COLO829 (cell line): ENCODE results near the gene HACD2.
A peak's percentile ranks its signal among the peaks of the same experiment; 100 is the strongest.
"Not testable (repeated sequence)": the region's sequence is repeated elsewhere in the genome, so short reads cannot be mapped to it uniquely, and the experiment has no call there.

Source experiments
- DNase-seq: peaks from one replicate; pipeline ENCODE4 v3.0.0; 2012; ENCODE audit warnings: low spot score

HACD2 gene

GRCh38 chr3:123584988-123585937, at the start of gene HACD2:
TSS of gene HACD2 (minus strand) at chr3:123585053. CDS start at chr3:123585027, 26 bp downstream.
- DNase-seq, result peak; percentile 98

DNA sequence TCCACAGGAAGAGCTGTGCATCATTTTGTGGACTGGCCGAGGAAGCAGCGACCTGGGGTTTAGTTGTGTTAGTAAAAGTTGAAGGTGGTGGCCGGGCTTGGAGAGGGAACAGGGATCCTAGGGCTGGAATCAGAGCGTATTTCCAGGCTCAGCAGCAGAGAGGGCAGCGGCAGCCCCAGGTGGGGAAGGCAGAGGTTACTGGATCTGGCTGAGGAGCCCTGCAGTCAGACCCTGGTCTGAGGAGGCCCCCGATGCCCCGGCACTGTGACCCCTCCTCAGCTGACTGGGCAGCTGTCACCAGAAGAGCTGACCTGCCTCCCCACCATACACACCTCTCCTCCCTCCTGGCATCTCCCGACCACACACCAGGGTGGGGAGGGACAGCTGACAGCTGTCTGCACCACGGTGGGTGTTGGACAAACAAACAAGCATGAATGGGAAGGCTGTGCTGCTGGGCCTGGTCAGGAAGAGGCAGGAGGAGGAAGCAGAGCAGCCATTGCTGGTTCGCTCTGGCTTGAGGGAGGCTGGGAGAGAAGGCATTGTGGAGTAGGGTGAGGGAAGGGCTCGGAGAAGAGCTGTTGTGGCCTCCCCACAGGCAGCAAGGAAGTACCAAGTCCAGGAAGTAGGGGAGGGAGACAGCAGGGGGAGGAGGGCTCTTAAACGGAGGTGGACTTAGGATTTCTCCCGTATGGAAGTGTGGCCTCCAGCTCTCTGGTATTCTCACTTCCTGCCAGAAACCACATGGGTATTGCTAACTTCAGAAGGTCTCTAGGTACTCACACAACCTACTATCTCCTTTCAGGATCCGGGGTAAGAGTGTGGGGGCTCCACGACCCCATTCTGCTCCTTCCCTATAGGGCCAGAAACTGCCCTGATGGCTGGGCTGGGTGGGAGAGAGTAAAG, 49.5 kb upstream of the HACD2 start:
- no peak for DNase-seq

GRCh38 chr3:123633530-123633929, 48.7 kb upstream of the HACD2 start:
- no peak for DNase-seq

- no peak for DNase-seq
These were observed 47.4 kb upstream of the HACD2 start for GRCh38 chr3:123632161-123632655.

GRCh38 chr3:123629747-123630047, 44.8 kb upstream of the HACD2 start:
- DNase-seq, result no peak

- DNase-seq, result no peak
These were observed 44.3 kb upstream of the HACD2 start for GRCh38 chr3:123628996-123629746.

DNA sequence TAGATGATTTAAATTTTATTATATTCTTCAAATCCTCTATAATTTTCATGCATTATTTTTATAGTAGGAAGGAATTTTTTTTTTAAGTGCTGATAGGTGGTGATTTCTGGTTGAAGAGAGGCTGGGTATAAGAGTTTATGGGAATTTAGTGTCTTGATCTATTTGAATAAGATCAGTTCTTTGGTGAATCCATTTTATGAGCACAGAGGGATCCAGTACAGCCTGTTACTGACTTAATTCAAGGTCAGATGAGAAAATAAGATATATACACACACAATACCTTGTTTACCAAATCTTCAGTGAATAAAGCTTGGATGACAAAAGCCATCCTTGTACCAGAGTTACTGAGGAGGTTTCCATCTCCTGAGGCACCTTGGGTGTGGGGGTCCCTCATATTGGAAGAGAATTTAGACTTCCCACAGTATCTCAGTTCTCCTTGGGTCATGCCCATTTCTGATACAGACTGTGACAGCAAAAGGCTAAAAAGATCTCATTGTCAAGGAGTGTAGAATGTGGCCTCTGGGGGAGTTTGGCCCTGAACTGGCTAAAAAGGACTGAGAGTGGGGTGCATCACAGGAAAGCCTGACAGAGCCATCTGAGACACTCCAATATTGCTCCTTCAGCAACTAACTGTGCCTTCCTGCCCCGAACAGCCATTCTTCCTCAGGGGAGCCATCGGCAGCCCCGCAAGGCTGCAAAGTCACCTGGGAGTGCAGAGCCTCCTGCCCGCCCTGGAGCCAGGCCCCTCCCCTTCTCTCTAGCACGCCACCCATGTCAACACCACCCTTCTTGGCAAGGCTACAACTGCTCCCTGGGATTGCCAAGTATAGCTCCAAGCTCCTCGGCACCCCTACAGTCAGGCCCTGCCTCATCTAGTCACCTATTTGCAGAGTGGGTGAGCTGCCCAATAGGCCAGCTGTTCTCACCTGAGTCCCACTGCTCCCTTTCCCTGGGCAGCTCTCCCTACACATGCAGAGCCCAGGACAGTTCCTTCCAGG, 43.1 kb upstream of the HACD2 start:
- no peak for DNase-seq

GRCh38 chr3:123626881-123627280, 42.0 kb upstream of the HACD2 start:
- no peak for DNase-seq

DNA sequence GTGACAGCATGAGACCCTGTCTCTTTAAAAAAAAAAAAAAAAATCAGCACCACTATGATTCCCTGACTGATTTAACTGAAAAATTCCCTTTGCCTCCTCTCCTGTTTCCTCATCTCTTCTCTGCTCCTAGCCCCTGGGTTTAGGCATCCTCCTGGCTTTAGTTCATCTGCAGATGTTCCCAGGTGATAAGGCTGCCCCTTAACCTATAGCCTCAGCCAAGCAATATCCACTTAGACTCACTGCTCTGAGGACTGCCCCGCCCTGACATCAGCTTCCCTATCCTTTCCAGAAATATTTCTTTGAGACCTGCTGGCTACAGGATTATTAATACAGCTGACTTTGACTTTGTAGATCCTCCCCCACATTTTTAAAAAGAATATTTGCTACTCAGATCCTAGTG, 39.4 kb upstream of the HACD2 start:
- DNase-seq, result no peak

- no peak for DNase-seq
These were observed 38.6 kb upstream of the HACD2 start for GRCh38 chr3:123623346-123623880.

DNA sequence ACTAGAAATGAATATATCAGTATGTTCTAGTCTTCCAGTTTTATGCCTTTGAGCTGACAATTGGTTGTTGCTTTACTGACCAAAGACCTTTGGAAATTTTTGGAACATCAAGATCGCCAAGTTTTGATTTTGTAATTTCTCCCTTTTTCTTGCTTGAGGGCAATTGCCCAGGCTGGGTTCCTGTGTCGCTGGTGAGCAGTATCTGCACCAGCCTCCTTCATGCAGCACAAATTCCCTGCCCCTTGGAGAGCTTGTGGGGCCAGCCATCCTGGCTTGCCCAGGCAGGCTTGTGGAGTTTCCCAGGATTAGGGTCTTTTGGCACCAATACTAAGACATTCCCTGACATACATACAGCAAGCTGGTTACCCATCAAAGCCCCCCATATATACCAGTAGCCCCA, 37.9 kb upstream of the HACD2 start:
- DNase-seq, result no peak

GRCh38 chr3:123621850-123622189, 37.0 kb upstream of the HACD2 start:
- DNase-seq, result no peak

- DNase-seq, result no peak
These were observed 36.5 kb upstream of the HACD2 start for GRCh38 chr3:123621186-123621849.

DNA sequence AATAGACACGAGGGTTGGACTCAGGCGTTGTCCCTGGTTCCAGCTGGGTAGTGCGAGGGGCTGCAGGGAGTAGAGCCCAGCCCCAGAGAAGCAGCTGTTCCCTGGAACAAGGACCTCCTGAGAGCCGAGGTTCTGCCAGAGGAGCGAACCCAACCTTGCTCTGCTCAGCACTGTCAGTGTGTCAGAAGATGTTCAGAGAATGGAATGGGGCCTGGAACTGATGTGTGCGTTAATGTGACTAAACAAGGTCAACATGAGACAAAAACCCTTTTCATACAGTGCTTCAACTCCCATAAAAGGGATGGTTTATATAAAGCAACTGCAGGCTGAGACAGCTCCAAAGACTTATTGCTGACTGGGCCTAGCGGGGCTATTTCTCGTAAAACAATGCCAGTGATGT, 35.5 kb upstream of the HACD2 start:
- DNase-seq, result peak; percentile 97

DNA sequence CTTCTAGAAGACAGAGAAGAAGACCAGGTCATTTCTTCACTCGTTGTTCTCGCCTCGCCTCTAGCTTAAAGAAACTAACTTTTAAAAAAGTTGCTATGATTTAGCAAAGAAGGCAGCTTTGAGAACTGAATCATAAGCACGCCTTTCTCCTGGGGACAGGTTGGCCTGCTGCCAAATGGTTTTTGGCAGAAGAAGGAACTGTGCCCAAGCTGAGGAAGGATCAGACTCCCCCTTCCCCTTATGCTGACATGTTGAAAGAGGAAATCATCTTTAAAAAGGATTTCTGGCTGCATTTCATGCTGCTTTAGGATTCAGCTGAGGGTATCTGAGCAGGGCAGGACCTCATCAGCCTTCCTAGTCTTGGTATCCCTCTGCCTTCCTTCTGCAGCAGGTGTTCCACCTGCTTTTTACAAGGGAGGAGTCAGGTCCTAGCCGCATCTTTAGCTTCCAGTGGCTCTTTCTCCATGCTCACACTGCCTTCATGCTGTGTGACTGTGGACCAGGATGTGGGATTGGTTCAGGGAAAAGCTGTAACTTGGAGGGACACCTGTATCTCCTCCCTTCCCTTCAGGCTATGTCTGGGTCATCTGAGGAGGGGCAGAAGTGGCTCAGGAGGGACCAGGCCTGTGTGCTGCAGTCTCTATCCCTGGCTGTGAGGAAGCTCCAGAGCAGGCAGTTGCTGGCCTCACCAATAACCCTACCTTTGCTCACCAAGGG, 34.1 kb upstream of the HACD2 start:
- DNase-seq, result peak; percentile 45

- DNase-seq, result no peak
These were observed 33.3 kb upstream of the HACD2 start for GRCh38 chr3:123618076-123618708.

GRCh38 chr3:123616593-123616992, 31.7 kb upstream of the HACD2 start:
- no peak for DNase-seq

DNA sequence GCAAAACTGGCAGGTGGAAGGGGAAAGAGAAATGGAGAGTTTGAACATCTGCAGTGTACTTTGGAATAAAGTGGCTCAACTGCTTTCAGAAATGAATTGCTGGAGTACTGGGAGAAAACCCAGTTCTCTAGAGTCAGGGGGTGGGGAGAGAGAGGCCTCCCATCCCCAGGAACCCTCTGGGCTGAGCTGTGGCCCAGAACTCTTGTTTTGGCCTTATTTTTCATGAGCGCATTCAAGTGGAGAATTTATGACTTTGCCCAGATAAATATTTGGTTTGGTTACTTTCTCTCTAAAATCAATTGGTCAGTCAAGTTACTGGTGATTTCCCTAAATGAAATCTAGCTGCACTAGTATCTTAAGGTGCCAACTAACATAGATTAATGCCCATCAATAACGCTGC, 28.7 kb upstream of the HACD2 start:
- DNase-seq, result no peak

GRCh38 chr3:123611674-123612073, 26.8 kb upstream of the HACD2 start:
- DNase-seq, result not testable (repeated sequence)
